ENCODE results near the gene NUDT19. TPM values are rescaled to one million over a fixed set of nuclear protein-coding genes. Genes with fewer than 3 reads are reported as not detected.
"Not testable (repeated sequence)": the region's sequence is repeated elsewhere in the genome, so short reads cannot be mapped to it uniquely, and the experiment has no call there.

The NUDT19 gene
- total RNA-seq, 1 experiment from 2014 or later = 22.1 TPM

DNA sequence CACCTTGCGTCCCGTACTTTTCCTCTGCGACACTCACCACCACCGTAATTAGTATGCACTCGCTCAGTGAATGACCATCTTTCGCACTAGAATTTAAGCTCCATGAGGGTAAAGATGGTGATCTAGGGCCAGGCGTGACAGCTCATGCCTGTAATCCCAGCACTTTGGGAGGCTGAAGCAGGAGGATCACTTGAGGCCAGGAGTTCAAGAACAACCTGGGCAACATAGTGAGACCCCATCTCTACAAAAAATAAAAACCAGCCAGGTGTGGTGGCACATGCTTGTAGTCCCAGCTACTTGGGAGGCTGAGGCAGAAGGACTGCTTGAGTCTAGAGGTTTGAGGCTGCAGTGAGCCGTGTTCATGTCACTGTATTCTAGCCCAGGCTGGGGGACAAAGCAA, 35.2 kb upstream of the NUDT19 start:
- H3K4me3 ChIP-seq (replicated peaks in 1 of 2; ENCODE audit: low read depth in 1 of 2, low read length in 2 of 2); H3K27ac ChIP-seq (ENCODE audit: low read depth, low read length); H3K9ac ChIP-seq (ENCODE audit: low read length); H4K20me1 ChIP-seq (ENCODE audit: insufficient read depth); ATAC-seq; POLR2A ChIA-PET; DNase-seq (ENCODE audit: low read depth, low spot score); H3K4me1 ChIP-seq (ENCODE audit: control insufficient read depth in 1 of 2, insufficient read depth in 2 of 2, low read length in 2 of 2); H2AFZ ChIP-seq (ENCODE audit: low read depth, low read length, poor library complexity, severe bottlenecking); H3K9me3 ChIP-seq (ENCODE audit: control insufficient read depth in 1 of 2, insufficient read depth in 1 of 2, low read depth in 1 of 2, low read length in 2 of 2); H3K4me2 ChIP-seq (ENCODE audit: low read length); H3K27me3 ChIP-seq (ENCODE audit: insufficient read depth, low read length); H3K9me2 ChIP-seq (ENCODE audit: insufficient read depth); BruUV-seq (replicated peaks): not testable (repeated sequence)
- ChIA-PET RAD21 (ENCODE audit: low non-redundant PET in 1 of 2, low total read pairs in 2 of 2, uncharacterized antibody in 2 of 2, unreplicated experiment in 2 of 2) (interaction anchor here in 1 of 2 experiments (0.5 kb wide), 1 partner anchor 26 kb away, joined by 3 read pairs; no protein-coding TSS in a partner anchor), CTCF (interaction anchor here (0.7 to 0.8 kb wide), 2 partner anchors 88 to 315 kb away, joined by 3 read pairs; partner anchors contain the start of gene CEP89)
- intact Hi-C loops (cut with micrococcal nuclease) = loop anchor here (5.0 kb wide), 1 partner anchor 49 kb away; no protein-coding TSS in a partner anchor
- H3K36me3 ChIP-seq (ENCODE audit: control insufficient read depth in 1 of 2, insufficient read depth in 2 of 2, low read length in 2 of 2) = peaks cover 4 to 11% of the 10 kb centered on the region in 2 experiments; a peak in 3 of 4 replicates
- peaks cover 52% of the 10 kb centered on the region for H3K79me2 ChIP-seq (ENCODE audit: insufficient read depth, low read length)

DNA sequence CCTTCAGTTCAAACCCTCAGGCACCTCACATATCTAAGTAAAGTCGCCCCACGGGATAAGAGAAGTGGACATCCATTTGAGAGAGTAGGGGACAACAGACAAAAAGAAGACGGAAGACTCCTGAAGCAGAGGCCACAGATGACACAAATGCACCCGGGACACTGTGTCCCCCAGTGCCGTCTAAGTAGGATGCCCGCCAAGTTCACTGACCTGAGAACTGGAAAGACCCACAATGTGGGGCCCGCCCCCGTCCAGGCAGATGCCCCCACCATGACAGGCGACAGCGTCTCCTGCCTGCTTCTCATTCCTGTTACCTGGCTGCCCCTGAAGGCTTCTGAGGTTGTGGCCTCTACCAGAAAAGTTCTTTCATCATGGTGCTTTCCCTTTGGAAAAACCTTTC, 33.5 kb upstream of the NUDT19 start:
- CTCF ChIA-PET = no interaction called here
- Histone ChIP-seq H3K4me3 (replicated peaks in 1 of 2; ENCODE audit: low read depth in 1 of 2, low read length in 2 of 2) (no peak overlapping the region), H3K36me3 (ENCODE audit: control insufficient read depth in 1 of 2, insufficient read depth in 2 of 2, low read length in 2 of 2) (peaks cover 4 to 11% of the 10 kb centered on the region in 2 experiments; a peak in 3 of 4 replicates), H2AFZ (ENCODE audit: low read depth, low read length, poor library complexity, severe bottlenecking) (no peak overlapping the region), H3K9me3 (ENCODE audit: control insufficient read depth in 1 of 2, insufficient read depth in 1 of 2, low read depth in 1 of 2, low read length in 2 of 2) (no peaks in the 10 kb centered on the region), H4K20me1 (ENCODE audit: insufficient read depth) (peaks cover 6% of the 10 kb centered on the region), H3K9me2 (ENCODE audit: insufficient read depth) (no peaks in the 10 kb centered on the region), H3K79me2 (ENCODE audit: insufficient read depth, low read length) (peaks cover 65% of the 10 kb centered on the region), H3K4me2 (ENCODE audit: low read length) (no peak overlapping the region), H3K27me3 (ENCODE audit: insufficient read depth, low read length) (no peaks in the 10 kb centered on the region), H3K4me1 (ENCODE audit: control insufficient read depth in 1 of 2, insufficient read depth in 2 of 2, low read length in 2 of 2) (peaks cover 2 to 4% of the 10 kb centered on the region in 2 experiments; a peak in 3 of 4 replicates), H3K9ac (ENCODE audit: low read length) (no peak overlapping the region), H3K27ac (ENCODE audit: low read depth, low read length) (no peak overlapping the region)
- DNase-seq (ENCODE audit: low read depth, low spot score) (no peak), ATAC-seq (no peak)
- RAD21 ChIA-PET (ENCODE audit: low non-redundant PET in 1 of 2, low total read pairs in 2 of 2, uncharacterized antibody in 2 of 2, unreplicated experiment in 2 of 2) = no interaction called here
- POLR2A ChIA-PET = no interaction called here
- intact Hi-C loops (cut with micrococcal nuclease) = loop anchor here (5.0 kb wide), 1 partner anchor 51 kb away; no protein-coding TSS in a partner anchor
- TF ChIP-seq ZNF274 (IDR thresholded peaks at IDR 0.05; ENCODE audit: low read depth, low read length) (no peak), JUND (IDR thresholded peaks at IDR 0.05) (no peak), SIN3A (IDR thresholded peaks at IDR 0.05; ENCODE audit: low read depth) (no peak), YY1 (IDR thresholded peaks at IDR 0.05; ENCODE audit: extremely low read depth, insufficient replicate concordance, low read depth, low read length) (no peak), CBX3 (IDR thresholded peaks at IDR 0.05; ENCODE audit: low read depth) (no peak), ZFX (IDR thresholded peaks at IDR 0.05) (no peak), RAD21 (IDR thresholded peaks at IDR 0.05; ENCODE audit: low read depth) (no peak), EZH2 (IDR thresholded peaks at IDR 0.05) (no peak)
- TF ChIP-seq, protein P1, sequence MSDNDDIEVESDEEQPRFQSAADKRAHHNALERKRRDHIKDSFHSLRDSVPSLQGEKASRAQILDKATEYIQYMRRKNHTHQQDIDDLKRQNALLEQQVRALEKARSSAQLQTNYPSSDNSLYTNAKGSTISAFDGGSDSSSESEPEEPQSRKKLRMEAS (IDR thresholded peaks at IDR 0.05) = no peak
- TF ChIP-seq, protein P2, sequence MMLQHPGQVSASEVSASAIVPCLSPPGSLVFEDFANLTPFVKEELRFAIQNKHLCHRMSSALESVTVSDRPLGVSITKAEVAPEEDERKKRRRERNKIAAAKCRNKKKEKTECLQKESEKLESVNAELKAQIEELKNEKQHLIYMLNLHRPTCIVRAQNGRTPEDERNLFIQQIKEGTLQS (IDR thresholded peaks at IDR 0.05) = no peak
- TF ChIP-seq, protein P3, sequence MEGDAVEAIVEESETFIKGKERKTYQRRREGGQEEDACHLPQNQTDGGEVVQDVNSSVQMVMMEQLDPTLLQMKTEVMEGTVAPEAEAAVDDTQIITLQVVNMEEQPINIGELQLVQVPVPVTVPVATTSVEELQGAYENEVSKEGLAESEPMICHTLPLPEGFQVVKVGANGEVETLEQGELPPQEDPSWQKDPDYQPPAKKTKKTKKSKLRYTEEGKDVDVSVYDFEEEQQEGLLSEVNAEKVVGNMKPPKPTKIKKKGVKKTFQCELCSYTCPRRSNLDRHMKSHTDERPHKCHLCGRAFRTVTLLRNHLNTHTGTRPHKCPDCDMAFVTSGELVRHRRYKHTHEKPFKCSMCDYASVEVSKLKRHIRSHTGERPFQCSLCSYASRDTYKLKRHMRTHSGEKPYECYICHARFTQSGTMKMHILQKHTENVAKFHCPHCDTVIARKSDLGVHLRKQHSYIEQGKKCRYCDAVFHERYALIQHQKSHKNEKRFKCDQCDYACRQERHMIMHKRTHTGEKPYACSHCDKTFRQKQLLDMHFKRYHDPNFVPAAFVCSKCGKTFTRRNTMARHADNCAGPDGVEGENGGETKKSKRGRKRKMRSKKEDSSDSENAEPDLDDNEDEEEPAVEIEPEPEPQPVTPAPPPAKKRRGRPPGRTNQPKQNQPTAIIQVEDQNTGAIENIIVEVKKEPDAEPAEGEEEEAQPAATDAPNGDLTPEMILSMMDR (IDR thresholded peaks at IDR 0.05 in 2 of 3, conservative IDR thresholded peaks at IDR 0.05 in 1 of 3; ENCODE audit: borderline replicate concordance in 1 of 3, insufficient read depth in 1 of 3, low read depth in 2 of 3, low read length in 2 of 3) = no peak
- BruUV-seq (replicated peaks) = no TSS peak
